Measurements from ENCODE around the gene GPR158. TPM values are rescaled to one million over a fixed set of nuclear protein-coding genes. Genes with fewer than 3 reads are reported as not detected.
A peak's percentile ranks its signal among the peaks of the same experiment; 100 is the strongest.
"Not testable (repeated sequence)": the region's sequence is repeated elsewhere in the genome, so short reads cannot be mapped to it uniquely, and the experiment has no call there.

The GPR158 gene
- total RNA-seq, 1 experiment from 2014 or later: 2.9 TPM

- peak; percentile 32 for DNase-seq (ENCODE audit: low read depth, low spot score)
- H3K9me3 ChIP-seq (ENCODE audit: control insufficient read depth in 1 of 2, insufficient read depth in 1 of 2, low read depth in 1 of 2, low read length in 2 of 2); H3K4me3 ChIP-seq (replicated peaks in 1 of 2; ENCODE audit: low read depth in 1 of 2, low read length in 2 of 2); H3K27me3 ChIP-seq (ENCODE audit: insufficient read depth, low read length); H3K9me2 ChIP-seq (ENCODE audit: insufficient read depth); H3K27ac ChIP-seq (ENCODE audit: low read depth, low read length); H3K36me3 ChIP-seq (ENCODE audit: control insufficient read depth in 1 of 2, insufficient read depth in 2 of 2, low read length in 2 of 2); H3K79me2 ChIP-seq (ENCODE audit: insufficient read depth, low read length); H4K20me1 ChIP-seq (ENCODE audit: insufficient read depth); H3K9ac ChIP-seq (ENCODE audit: low read length); CTCF ChIA-PET; BruUV-seq (replicated peaks); intact Hi-C loops (cut with micrococcal nuclease); RAD21 ChIA-PET (ENCODE audit: low non-redundant PET in 1 of 2, low total read pairs in 2 of 2, uncharacterized antibody in 2 of 2, unreplicated experiment in 2 of 2): not testable (repeated sequence)
- POLR2A ChIA-PET: interaction anchor here (1.2 kb wide), 1 partner anchor 10 kb away, joined by 3 read pairs; no protein-coding TSS in a partner anchor
- ATAC-seq: peak; percentile 77
- Histone ChIP-seq H3K4me1 (ENCODE audit: control insufficient read depth in 1 of 2, insufficient read depth in 2 of 2, low read length in 2 of 2) (peaks cover 6 to 16% of the 10 kb centered on the region in 2 experiments), H2AFZ (ENCODE audit: low read depth, low read length, poor library complexity, severe bottlenecking) (peak overlapping the region; percentile 44), H3K4me2 (ENCODE audit: low read length) (peak overlapping the region; percentile 53)
- TF ChIP-seq CBX3 (IDR thresholded peaks at IDR 0.05; ENCODE audit: low read depth) (peak; percentile 64; the same call in 1 of the 2 replicates), JUND (IDR thresholded peaks at IDR 0.05) (peak; percentile 60), FOSL1 (IDR thresholded peaks at IDR 0.05; ENCODE audit: low read depth) (peak; percentile 58), SP1 (IDR thresholded peaks at IDR 0.05; ENCODE audit: low read depth) (peak; percentile 55)
Observed at GRCh38 chr10:25317596-25318211, 142.9 kb downstream of the GPR158 start.

GRCh38 chr10:25327273-25327672 lies 152.5 kb downstream of the GPR158 start:
- Histone ChIP-seq H3K27ac (ENCODE audit: low read depth, low read length) (no peak overlapping the region), H3K4me3 (replicated peaks in 1 of 2; ENCODE audit: low read depth in 1 of 2, low read length in 2 of 2) (no peak overlapping the region), H4K20me1 (ENCODE audit: insufficient read depth) (no peaks in the 10 kb centered on the region), H3K27me3 (ENCODE audit: insufficient read depth, low read length) (no peaks in the 10 kb centered on the region), H3K4me1 (ENCODE audit: control insufficient read depth in 1 of 2, insufficient read depth in 2 of 2, low read length in 2 of 2) (no peaks in the 10 kb centered on the region), H2AFZ (ENCODE audit: low read depth, low read length, poor library complexity, severe bottlenecking) (no peak overlapping the region), H3K79me2 (ENCODE audit: insufficient read depth, low read length) (no peaks in the 10 kb centered on the region), H3K9me2 (ENCODE audit: insufficient read depth) (no peaks in the 10 kb centered on the region), H3K9ac (ENCODE audit: low read length) (no peak overlapping the region), H3K36me3 (ENCODE audit: control insufficient read depth in 1 of 2, insufficient read depth in 2 of 2, low read length in 2 of 2) (no peaks in the 10 kb centered on the region), H3K4me2 (ENCODE audit: low read length) (no peak overlapping the region), H3K9me3 (ENCODE audit: control insufficient read depth in 1 of 2, insufficient read depth in 1 of 2, low read depth in 1 of 2, low read length in 2 of 2) (no peaks in the 10 kb centered on the region)
- TF ChIP-seq EZH2phosphoT487 (IDR thresholded peaks at IDR 0.05; ENCODE audit: borderline replicate concordance) (no peak), CTCF (IDR thresholded peaks at IDR 0.05 in 2 of 3, conservative IDR thresholded peaks at IDR 0.05 in 1 of 3; ENCODE audit: borderline replicate concordance in 1 of 3, insufficient read depth in 1 of 3, low read depth in 2 of 3, low read length in 2 of 3) (no peak), ZBTB33 (IDR thresholded peaks at IDR 0.05; ENCODE audit: extremely low read depth, insufficient replicate concordance, low read length) (no peak), FOSL1 (IDR thresholded peaks at IDR 0.05; ENCODE audit: low read depth) (no peak), ATF3 (IDR thresholded peaks at IDR 0.05) (no peak), CBX3 (IDR thresholded peaks at IDR 0.05; ENCODE audit: low read depth) (no peak), SRF (IDR thresholded peaks at IDR 0.05; ENCODE audit: low read depth) (no peak), EGR1 (IDR thresholded peaks at IDR 0.05; ENCODE audit: low read depth) (no peak), MAX (IDR thresholded peaks at IDR 0.05) (no peak), POLR2AphosphoS5 (IDR thresholded peaks at IDR 0.05; ENCODE audit: low read depth, low read length) (no peak), CEBPB (IDR thresholded peaks at IDR 0.05; ENCODE audit: low read depth) (no peak), JUND (IDR thresholded peaks at IDR 0.05) (no peak)
- ChIA-PET CTCF (no interaction called here), POLR2A (interaction anchor here (1.3 kb wide), 1 partner anchor 10 kb away, joined by 3 read pairs; no protein-coding TSS in a partner anchor), RAD21 (ENCODE audit: low non-redundant PET in 1 of 2, low total read pairs in 2 of 2, uncharacterized antibody in 2 of 2, unreplicated experiment in 2 of 2) (no interaction called here)
- BruUV-seq (replicated peaks): no TSS peak
- intact Hi-C loops (cut with micrococcal nuclease): no loop called here
- no peak for ATAC-seq
- no peak for DNase-seq (ENCODE audit: low read depth, low spot score)
